Erythroblast (primary cell): Measurements from ENCODE around the gene ISY1.
"Not testable (repeated sequence)": the region's sequence is repeated elsewhere in the genome, so short reads cannot be mapped to it uniquely, and the experiment has no call there.

ENCODE experiments used
- DNase-seq, 2 experiments: peaks; one replicate each; lab custom pipeline; 2025; lab: John Stamatoyannopoulos, UW
- GATA1 ChIP-seq: IDR thresholded peaks from 2 replicates; pipeline ENCODE4 v1.6.1; 2011; ENCODE audit warnings: low read depth, mild to moderate bottlenecking, control low read depth, low read length, moderate library complexity
- POLR2A ChIP-seq: IDR thresholded peaks from 2 replicates; pipeline ENCODE4 v1.6.1; 2011; ENCODE audit warnings: mild to moderate bottlenecking, low read length

Gene ISY1

GRCh38 chr3:129120254-129121004 is 40.4 kb downstream of the ISY1 start:
- peak; percentile 79 to 81 for DNase-seq
- TF ChIP-seq GATA1 (no peak), POLR2A (peak; percentile 37)

DNA sequence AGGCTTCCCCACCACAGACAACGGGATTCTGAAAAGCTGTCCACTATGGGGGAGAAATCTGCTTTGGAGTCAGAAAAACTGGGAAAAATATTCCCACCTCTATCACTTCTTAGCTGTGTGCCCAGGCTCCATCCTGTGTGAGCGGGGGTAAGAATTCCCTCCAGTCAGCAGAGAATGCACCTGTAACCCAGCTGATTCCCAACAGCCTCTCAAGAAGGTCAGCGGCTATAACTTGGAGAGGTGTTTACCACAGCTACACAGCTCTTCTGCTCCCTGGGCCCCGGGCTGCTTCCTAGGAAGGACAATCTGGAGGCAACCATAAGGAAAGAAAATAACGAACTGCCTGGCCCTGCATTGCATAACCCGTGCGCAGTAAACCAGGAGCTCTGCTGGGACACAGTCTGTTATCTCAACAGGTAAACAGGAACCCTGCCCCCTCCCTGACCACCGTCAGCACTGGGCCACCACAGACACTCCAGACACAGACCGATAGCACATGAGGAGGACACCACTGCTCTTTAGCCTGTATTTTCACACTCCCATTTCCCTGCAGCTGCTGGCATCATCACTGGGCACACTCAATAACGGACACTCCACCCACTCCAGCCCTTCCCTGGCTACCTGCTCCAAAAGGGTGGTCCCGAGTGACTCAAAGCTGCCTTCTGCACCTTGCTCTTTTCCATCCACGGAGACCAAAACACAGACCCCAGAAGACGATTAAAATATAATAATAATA is 41.3 kb downstream of the ISY1 start:
- TF ChIP-seq POLR2A (no peak), GATA1 (no peak)
- DNase-seq: no peak

GRCh38 chr3:129118745-129119144 is 42.1 kb downstream of the ISY1 start:
- no peak for DNase-seq
- TF ChIP-seq POLR2A: no peak
- TF ChIP-seq GATA1: no peak

DNA sequence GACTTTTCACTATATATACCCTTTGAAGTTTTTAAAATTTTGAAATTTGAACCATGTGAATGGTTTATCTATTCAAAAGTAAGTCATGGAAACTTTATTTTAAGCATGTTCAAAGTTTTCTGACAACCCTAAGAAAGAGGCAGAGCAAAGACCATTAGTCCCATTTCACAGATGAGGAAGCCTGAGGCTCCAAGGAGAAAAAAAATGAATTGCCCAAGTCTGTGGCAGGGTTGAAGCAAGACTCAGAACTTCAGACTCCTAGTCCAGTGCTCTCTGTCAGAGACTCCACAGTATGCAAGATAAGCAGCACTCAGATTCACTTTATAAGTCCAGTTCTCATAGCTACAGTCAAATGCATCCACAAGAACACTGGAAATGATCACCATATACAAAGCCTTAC is 43.7 kb downstream of the ISY1 start:
- no peak for TF ChIP-seq POLR2A
- TF ChIP-seq GATA1: no peak
- no peak for DNase-seq

DNA sequence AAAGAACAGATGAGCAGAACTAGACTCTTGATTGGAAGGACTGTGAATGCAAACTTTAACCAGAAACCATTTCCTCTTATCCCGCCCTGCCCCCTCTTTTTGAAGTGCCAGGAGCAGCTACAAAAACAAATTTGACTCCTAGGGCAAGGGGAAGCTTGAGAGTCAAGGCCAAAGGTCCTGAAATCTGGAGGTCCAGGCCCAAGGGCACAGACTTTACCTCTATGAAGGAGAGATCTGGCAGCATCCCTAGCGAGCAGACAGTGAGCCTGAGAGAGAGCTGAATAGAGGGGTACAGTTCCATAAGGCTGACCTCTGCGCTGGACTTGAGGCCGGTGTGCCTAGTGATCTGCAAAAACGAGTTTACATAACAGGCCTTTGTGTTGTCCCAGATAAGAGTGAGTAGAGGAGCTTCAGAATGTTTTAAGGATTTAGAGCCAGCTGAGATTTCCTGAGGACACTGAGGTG is 44.3 kb downstream of the ISY1 start:
- DNase-seq: no peak
- TF ChIP-seq GATA1 (no peak), POLR2A (no peak)

GRCh38 chr3:129114455-129114854 is 46.4 kb downstream of the ISY1 start:
- no peak for DNase-seq
- TF ChIP-seq POLR2A (no peak), GATA1 (no peak)

DNA sequence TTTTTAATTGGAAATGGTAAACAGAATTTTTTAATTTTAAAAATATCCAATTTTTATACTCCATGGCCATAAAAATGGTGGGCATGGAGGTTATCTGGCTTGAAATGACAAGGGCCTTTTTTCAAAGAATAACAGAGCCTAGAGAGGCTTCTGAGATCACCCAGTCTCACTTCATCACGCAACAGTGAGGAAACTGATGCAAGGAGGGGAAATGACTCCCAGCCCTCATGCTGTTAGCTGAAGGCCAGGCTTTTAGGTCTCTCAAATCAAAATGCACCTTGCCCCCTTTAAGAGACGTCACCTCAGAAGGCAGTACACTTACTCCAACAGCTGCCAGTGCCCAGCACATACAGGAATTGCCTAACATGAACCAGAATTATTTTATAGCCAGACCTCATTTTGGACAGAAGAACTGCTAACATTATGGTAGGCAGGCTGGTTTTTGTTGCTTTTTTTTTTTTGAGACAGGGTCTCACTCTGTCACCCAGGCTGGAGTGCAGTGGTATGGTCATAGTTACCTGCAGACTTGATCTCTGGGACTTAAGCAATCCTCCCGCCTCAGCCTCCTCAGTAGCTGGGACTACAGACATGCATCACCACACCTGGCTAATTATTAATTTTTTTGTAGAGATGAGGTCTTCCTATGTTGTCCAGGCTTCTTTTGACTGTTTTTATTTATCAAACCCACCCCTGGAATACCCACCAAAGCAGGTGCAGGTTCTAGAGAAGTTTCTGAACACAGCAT is 48.4 kb downstream of the ISY1 start:
- DNase-seq: peak; percentile 51 to 84
- TF ChIP-seq GATA1 (no peak), POLR2A (no peak)

DNA sequence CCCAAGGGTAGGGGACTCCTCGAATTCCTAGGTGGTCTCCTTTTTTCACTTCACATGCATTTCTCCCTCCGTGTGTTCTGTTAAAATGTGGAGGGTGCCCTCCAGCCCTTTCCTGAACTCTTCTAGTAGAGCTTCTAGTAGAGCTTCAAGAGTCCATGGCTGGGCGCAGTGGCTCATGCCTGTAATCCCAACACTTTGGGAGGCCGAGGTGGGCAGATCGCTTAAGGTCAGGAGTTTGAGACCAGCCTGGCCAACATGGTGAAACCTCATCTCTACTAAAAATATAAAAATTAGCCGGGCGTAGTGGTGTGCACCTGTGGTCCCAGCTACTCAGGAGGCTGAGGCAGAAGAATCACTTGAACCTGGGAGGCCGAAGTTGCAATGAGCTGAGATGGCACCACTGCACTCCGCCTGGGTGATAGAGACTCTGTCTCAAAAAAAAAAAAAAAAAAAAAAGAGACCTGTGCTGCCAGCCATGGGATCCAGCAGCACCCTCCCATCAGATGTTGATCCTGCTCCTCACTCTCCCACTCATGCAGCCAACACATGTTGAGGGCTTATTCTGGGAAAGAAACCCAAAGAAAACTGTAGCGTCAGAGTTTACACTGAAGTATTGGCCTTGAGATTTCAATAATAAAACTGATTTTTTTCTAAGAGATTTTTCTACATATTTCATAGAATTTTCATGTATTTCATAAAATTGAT is 49.6 kb downstream of the ISY1 start:
- DNase-seq: not testable (repeated sequence)

DNA sequence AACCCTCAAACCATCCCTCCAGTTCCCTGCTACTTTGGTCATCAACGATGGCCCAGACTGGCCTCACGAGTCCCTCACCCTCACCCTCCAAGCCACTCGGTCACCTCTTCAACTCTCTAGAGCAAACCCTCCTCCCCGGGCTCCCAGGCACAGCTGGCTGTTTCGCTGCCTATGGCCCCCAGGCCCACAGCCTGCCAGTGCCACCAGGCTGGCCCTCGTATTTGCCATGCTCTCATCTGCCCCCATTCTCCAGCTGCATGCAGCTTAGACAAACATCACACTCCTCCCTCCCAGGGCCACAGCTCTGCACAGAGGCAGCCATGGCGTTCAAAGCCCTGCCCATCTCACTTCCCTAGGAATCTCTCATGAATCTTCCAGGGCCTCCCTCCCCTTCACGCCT is 53.1 kb downstream of the ISY1 start:
- DNase-seq: no peak
- TF ChIP-seq GATA1: no peak
- TF ChIP-seq POLR2A: no peak

DNA sequence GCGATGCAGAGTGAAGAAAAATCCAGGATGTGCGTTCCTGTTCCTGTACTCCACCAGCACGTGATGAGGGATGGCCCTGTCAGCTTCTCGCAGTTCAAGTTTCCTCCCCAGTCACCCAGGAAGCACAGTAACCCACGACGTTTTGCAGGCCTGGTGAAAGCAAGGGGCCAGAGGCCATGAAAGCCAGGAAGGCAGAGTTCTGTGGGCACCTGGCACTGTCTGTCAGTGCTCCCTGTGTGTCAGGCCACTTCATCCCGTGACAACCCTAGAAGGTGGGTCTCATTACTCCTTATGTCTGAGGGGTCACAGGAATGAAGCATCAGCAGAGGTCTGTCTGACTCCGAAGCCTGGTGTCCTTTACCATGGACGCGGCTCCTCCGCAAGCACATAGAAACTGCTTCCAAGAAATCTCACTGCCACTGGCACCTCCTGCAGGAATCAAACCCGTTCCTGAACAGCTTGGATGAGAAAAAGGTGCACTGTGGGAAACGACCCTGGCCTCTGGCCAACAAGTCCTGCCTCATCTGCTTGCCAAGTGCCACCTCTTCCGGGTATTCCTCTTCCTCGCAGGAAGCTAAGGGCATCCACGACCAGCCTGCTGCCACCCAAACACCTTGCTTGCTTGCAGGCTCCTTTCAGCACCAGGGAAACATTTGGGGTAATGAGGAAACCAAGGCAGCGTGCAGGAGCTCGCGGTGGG is 53.8 kb downstream of the ISY1 start:
- DNase-seq: no peak
- TF ChIP-seq GATA1 (no peak), POLR2A (no peak)

DNA sequence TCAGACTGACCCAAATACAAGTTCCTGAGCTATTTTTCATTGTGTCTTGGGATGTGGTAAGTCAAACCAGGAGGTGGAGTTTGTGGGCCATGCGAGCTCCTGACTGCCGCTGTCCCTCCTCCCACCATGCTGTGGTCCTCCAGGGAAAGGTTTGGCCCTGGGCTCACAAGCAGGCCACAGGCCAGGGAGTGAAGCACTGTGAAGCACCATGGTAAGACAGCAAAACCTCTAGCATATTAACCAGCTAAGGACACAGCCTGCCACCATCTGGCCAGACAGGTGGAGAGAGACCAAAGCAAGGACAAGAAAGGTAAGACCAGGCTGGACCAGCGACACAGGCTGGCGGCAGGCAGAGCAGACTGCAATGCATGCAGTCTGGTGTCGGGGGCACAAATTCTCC is 54.5 kb downstream of the ISY1 start:
- no peak for TF ChIP-seq POLR2A
- TF ChIP-seq GATA1: no peak
- DNase-seq: peak; percentile 23 to 38

GRCh38 chr3:129105862-129106261 is 55.0 kb downstream of the ISY1 start:
- DNase-seq: no peak
- TF ChIP-seq GATA1 (no peak), POLR2A (no peak)
